ENCODE data around the gene KNDC1. TPM values are rescaled to one million over a fixed set of nuclear protein-coding genes. Genes with fewer than 3 reads are reported as not detected.
A peak's percentile ranks its signal among the peaks of the same experiment; 100 is the strongest.

Gene KNDC1
- polyA plus RNA-seq, 1 experiment: 1.0 TPM

DNA sequence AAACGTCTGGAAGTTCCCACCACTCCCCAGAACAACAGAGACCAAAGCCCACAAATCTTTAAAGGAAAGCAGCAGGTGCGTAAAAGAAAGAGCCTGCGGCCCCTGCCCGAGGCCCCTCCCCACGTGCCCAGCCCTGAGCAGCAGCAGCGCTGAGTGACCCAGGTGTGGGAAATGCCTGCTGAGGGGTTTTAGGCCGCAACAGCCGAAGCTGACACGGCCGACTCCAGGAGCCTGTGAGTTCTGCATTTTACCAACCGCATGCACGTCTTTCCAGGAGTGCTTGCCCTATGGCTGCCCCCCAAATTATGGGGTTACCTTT lies 1.6 kb upstream of the KNDC1 start:
- DNase-seq (ENCODE audit: low read depth): no peak
- CTCF ChIA-PET: interaction anchor here (1.3 kb wide), 1 partner anchor 15 kb away, joined by 7 read pairs; no protein-coding TSS in a partner anchor
- TF ChIP-seq, protein P1, sequence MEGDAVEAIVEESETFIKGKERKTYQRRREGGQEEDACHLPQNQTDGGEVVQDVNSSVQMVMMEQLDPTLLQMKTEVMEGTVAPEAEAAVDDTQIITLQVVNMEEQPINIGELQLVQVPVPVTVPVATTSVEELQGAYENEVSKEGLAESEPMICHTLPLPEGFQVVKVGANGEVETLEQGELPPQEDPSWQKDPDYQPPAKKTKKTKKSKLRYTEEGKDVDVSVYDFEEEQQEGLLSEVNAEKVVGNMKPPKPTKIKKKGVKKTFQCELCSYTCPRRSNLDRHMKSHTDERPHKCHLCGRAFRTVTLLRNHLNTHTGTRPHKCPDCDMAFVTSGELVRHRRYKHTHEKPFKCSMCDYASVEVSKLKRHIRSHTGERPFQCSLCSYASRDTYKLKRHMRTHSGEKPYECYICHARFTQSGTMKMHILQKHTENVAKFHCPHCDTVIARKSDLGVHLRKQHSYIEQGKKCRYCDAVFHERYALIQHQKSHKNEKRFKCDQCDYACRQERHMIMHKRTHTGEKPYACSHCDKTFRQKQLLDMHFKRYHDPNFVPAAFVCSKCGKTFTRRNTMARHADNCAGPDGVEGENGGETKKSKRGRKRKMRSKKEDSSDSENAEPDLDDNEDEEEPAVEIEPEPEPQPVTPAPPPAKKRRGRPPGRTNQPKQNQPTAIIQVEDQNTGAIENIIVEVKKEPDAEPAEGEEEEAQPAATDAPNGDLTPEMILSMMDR (IDR thresholded peaks at IDR 0.05; ENCODE audit: insufficient read depth, low read depth, low read length): no peak

DNA sequence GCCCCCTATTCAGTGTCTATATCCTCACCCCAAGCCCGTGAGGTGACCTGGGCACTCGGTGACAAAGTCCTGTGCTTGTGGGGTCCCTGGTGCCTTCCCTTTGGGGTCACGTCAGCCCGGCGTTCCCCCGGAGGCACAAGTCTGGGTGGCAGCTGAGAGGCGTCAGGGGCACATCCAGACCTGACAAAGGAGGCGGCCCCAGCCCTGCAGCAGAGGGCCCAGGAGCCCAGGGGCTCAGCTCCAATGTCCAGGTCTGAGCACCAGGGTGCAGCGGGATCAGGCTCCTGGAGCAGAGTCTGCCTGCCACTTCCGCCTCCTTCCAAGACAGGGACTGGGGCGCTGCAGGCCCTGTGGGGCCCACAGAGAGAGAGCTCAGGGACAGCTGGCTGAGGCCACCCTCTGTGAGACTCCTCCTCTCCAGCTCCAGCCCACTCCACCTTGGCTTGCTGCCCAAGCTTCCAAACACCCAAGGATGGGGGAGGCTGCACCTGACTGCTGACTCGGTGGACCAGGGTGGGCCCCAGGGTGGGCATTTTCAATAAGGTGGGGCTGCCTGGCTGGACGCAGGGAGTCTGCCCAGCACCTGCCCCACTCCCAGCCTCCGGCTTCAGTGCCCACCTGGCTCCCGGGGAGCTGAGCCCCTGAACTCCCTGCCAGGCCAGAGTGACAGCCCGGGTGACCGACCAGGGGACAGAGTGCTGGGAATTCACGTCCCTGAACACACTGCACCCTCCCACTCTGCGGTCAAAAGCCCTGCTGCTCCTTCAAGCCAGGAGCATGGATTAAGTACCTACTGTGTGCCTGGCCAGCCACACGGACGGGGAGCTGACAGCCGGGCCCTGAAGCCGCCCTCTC lies 1.0 kb upstream of the KNDC1 start:
- H3K4me3 ChIP-seq (ENCODE audit: low read depth, low read length): no peak overlapping the region
- H3K27me3 ChIP-seq (ENCODE audit: control insufficient read depth, insufficient read depth, low read length): no peaks in the 10 kb centered on the region
- POLR2A ChIA-PET: no interaction called here
- TF ChIP-seq, protein P1 (IDR thresholded peaks at IDR 0.05; ENCODE audit: insufficient read depth, low read depth, low read length): no peak
- CTCF ChIA-PET: interaction anchor here (1.3 kb wide), 1 partner anchor 16 kb away, joined by 7 read pairs; no protein-coding TSS in a partner anchor
- H3K36me3 ChIP-seq (ENCODE audit: control insufficient read depth, insufficient read depth, low read length): no peaks in the 10 kb centered on the region
- DNase-seq (ENCODE audit: low read depth): no peak

More for the DNA sequence above, 1.6 kb upstream of the KNDC1 start:
- no peaks in the 10 kb centered on the region for H3K27me3 ChIP-seq (ENCODE audit: control insufficient read depth, insufficient read depth, low read length)
- H3K4me3 ChIP-seq (ENCODE audit: low read depth, low read length): no peak overlapping the region
- POLR2A ChIA-PET: no interaction called here
- no peaks in the 10 kb centered on the region for H3K36me3 ChIP-seq (ENCODE audit: control insufficient read depth, insufficient read depth, low read length)

DNA sequence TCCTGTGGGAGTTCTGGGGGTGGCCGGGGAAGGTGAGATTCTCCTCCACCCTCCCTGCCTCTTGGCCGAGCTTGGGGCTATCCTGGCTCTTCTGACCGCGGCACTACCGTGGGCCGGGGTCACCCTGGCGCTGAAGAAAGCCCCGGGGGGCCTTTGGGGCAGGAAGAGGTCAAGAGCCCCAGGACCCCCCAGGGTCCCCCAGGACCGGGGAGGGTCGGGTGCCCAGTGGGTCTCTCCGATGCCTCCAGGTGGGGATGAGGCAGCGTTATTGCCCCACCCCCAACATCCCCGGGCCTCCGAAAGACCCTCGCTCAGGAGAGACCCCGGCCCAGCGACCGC lies 439 bp upstream of the KNDC1 start:
- ChIA-PET POLR2A (no interaction called here), CTCF (interaction anchor here (1.3 kb wide), 1 partner anchor 16 kb away, joined by 7 read pairs; no protein-coding TSS in a partner anchor)
- TF ChIP-seq, protein P1 (IDR thresholded peaks at IDR 0.05; ENCODE audit: insufficient read depth, low read depth, low read length): no peak
- Histone ChIP-seq H3K27me3 (ENCODE audit: control insufficient read depth, insufficient read depth, low read length) (no peaks in the 10 kb centered on the region), H3K36me3 (ENCODE audit: control insufficient read depth, insufficient read depth, low read length) (no peaks in the 10 kb centered on the region), H3K4me3 (ENCODE audit: low read depth, low read length) (peak overlapping the region; percentile 72)
- no peak for DNase-seq (ENCODE audit: low read depth)

DNA sequence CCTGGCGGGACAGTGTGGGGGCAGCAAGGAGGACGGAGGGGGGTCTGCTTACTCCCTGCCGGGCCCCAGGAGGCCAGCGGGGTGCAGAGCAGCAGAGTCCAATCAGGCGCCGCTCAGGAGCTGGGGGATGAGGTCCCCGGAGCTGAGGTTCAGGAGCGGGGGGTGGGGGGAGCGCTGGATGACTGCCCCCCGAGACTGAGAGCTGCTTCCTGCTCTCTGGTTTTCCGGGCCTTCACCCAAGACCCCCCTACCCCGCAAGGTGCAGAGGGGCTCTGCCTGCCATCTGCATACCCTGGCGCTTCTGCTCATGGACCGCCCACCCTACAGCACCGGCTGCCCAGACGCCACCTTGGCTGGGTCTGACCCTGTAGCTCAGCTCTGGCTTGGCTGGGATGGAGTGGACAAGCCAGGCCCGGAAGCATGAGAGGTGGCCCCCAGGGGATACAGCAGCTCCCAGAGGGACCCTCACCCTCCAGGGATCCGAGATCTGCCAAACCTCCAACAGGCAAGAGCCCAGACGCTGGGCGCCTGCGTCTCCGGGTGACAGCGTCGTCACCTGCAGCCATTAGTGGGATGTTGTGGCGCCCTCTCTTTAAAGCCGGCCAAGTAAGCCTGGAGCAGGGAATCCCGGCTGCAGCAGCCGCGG lies 930 bp downstream of the KNDC1 start:
- Histone ChIP-seq H3K36me3 (ENCODE audit: control insufficient read depth, insufficient read depth, low read length) (no peaks in the 10 kb centered on the region), H3K27me3 (ENCODE audit: control insufficient read depth, insufficient read depth, low read length) (no peaks in the 10 kb centered on the region), H3K4me3 (ENCODE audit: low read depth, low read length) (peak overlapping the region; percentile 72)
- CTCF ChIA-PET: no interaction called here
- TF ChIP-seq, protein P1 (IDR thresholded peaks at IDR 0.05; ENCODE audit: insufficient read depth, low read depth, low read length): no peak
- POLR2A ChIA-PET: no interaction called here
- DNase-seq (ENCODE audit: low read depth): no peak

DNA sequence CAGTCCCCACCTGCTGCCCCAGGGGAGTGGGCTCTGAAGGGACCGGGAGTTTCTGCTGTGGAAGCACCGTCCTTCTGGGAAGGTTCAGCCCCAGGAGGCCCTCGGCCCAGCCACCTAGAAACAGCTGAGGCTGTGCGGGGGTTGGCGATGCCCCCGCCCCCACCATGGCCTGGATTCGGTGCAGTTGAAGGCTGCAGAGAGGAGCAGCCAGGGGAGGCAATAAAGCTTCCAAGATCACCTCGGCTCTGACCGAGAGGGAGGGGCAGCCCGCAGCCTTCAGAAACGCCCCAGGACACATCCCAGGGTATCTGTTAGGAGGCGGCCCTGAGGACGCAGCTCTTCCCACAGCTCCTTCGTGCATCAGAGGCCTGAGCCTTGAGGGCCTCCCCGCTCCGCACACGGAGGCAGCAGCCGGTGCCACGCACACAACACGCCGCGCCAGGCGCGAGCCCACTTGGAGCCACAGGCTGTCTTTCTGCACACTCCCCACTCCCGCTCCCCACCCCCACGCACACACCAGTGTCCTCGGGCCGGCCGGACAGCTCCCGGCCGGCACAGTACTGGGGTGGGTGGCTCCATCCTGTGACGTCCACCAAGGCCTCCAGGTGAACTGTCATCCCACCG lies 1.6 kb downstream of the KNDC1 start:
- ChIA-PET POLR2A (no interaction called here), CTCF (no interaction called here)
- H3K27me3 ChIP-seq (ENCODE audit: control insufficient read depth, insufficient read depth, low read length): no peaks in the 10 kb centered on the region
- TF ChIP-seq, protein P1 (IDR thresholded peaks at IDR 0.05; ENCODE audit: insufficient read depth, low read depth, low read length): no peak
- peak overlapping the region; percentile 72 for H3K4me3 ChIP-seq (ENCODE audit: low read depth, low read length)
- DNase-seq (ENCODE audit: low read depth): no peak
- H3K36me3 ChIP-seq (ENCODE audit: control insufficient read depth, insufficient read depth, low read length): no peaks in the 10 kb centered on the region
